H54 (cell line): ENCODE measurements around the gene KATNB1.

Experiments used
- DNase-seq: peaks from one replicate; pipeline ENCODE4 v3.0.0; 2011; ENCODE audit warnings: low spot score, mixed read lengths; ENCODE audit not compliant: insufficient read length
- FAIRE-seq: peaks from 3 replicates; lab custom pipeline; 2011; peaks lifted over from hg19 to GRCh38; lab: Jason Lieb, UNC
- POLR2A ChIP-seq: IDR thresholded peaks from 2 replicates; pipeline ENCODE4 v1.6.1; 2011; ENCODE audit warnings: low read depth, mild to moderate bottlenecking, low read length

KATNB1 gene

GRCh38 chr16:57755726-57756423 lies 20.3 kb downstream of the KATNB1 start:
- DNase-seq (no peak), FAIRE-seq (no peak)
- no peak for TF ChIP-seq POLR2A

DNA sequence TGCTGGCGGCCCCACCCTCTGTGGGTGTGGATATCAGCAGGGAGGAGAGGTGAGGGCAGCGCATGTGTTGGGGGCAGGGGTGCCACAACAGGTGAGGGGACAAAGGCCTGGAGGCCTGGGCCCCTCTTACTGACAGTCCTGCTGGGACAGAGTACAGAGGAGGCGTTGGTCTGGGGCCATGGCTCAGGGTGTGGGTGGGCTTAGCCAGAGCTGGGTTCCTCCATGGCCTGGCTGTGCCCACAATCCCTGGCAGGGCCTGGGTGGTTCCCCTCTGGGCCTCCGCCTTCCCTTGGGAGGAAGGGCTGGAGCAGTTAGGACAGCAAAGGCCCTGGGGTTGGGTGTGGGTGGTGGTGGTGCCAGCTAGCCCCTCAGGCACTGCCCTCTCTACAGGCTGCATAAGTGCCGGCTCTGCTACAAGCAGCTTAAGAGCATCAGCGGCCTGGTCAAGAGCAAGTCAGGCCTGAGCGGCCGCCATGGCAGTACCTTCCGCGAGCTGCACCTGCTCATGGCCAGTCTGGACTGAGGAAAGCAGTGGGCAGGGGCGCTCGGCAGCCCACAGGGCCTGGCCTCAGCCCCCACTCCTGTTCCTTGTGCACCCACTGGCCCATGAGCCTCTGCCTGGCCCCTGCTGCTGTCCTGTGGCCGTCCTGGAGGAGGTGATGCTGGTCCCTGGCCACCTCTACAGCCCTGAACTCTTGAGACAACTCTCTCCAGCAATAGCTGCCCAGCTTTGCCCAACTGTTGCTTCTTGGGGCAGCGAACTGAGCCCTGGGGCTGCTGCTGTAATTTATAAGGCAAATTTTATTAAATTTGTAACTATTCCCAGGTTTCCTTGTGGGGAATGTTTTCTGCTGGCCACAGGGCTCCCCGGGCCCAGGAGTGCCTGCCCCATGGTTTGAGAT lies 21.1 kb downstream of the KATNB1 start:
- DNase-seq (no peak), FAIRE-seq (no peak)
- TF ChIP-seq POLR2A, result no peak

DNA sequence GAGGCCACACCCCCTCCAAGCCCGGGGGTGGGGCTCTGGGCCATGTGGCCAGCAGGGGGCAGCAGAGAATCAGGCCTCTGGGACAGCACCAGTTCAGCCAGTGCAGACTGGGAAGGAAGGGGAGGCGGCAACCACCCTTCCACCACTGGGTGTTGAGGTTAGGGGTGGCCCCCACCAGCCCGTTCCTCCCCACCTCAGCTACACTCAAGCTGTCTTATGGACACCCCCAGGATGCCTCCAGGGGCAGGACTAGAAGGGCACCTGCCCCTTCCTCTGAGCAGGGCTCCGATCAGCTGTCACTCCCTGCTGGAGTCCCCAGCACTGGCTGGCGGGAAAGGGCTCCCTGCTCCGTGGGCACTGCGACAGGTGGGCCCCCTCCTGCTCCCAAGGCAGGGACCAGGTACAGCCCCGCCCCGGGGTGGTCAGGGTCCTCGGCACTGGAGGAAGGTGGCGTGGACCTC lies 21.8 kb downstream of the KATNB1 start:
- peak; percentile 89 for FAIRE-seq
- DNase-seq, result peak; percentile 82

GRCh38 chr16:57757883-57758282 lies 22.3 kb downstream of the KATNB1 start:
- DNase-seq, result no peak
- no peak for FAIRE-seq
- TF ChIP-seq POLR2A, result no peak

More for the DNA sequence above, 21.8 kb downstream of the KATNB1 start:
- no peak for TF ChIP-seq POLR2A

DNA sequence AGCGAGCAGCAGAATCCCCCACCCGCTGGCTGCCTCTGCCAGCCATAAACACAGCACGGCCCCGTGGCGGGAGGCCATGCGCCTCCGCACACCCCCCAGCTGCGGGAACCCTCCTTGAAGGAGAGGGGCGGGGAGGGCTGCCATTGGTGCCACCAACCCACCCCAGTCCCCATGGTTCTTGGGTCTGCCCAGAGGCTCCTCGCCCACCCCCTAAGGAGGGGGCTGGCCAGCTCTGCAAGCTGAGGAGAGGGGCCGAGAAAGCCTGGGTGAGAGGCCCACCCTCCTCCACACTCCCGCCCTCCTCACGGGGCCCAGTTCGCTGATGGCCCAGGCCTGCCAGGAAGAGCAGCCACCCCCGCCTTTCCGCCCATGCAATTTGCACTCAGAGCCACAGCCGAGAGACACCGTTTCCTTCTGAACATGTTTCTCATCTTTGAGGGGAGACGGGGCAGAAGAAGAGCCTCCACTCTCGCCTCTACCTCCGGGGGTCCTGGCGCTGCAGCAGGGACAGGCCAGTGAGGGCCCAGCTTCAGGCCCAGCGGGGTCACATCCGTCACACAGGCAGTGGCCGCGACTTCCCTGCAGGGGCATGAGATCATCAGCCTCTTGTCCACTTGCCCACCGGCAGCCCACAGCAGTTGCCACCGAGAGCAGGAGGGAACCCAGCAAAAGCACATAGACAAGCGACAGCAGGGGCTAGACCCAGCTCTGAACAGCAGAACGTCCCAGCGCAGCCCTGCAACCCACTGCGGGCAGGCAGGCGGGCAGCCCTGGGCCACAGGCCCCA lies 23.0 kb downstream of the KATNB1 start:
- FAIRE-seq (no peak), DNase-seq (no peak)
- no peak for TF ChIP-seq POLR2A

DNA sequence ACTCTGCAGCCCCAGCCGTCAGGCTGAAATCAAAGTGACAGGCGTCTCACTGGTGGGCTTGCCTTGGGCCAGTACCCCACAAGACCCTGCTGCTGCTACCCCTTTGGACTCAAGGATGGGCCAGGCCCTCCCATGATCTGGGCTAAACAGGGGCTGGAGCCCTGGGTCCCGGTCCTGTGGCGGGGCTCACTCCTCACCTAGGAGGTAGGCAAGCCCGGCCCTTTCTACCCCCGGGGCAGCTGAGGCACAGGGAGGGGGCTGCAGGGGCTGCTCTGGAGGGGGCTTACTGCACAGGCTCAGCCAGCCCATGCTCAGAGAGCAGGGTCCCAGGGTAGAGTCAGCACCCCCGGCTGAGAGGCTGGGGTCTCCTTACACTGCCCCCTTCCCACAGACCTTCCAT lies 23.6 kb downstream of the KATNB1 start:
- no peak for DNase-seq
- FAIRE-seq, result no peak
- TF ChIP-seq POLR2A, result no peak

DNA sequence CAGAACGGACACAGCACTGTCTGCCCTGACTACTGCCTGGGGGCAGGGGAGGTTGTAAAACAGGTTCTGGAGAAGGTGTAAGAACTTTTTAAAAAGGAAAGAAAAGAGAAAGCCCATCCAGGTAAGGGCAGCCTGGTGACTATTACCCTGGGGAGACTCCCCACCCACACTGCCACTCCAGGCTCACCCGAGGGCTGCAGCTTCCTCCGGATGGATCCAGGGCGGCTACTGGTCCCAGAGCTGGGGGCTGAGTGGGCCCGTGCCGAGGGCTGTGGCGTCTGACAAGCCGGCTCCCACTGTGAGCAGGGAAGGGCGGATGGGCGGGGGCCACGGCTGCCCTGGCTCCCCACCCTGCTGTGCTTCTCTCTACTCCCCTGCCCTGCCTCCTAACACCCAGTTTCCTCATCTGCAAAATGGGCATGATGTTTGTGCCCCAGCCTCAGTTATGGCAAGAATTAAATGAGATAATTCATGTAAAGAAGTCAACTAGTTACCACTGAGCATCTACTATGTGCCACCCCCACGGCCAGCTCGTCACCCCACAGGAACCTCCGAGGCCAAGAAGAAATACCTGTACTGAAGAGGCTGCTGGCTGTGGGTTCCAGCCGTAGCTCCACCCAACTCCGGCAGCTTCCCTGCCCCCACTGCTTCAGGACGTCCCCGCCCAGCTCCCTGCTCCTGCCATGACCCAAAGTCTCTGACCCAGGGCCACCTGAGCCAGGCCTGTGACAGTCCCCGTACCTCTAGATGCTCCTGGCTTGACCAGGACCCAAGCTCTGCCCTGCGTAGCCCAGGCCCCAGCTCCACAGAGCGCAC lies 24.2 kb downstream of the KATNB1 start:
- no peak for FAIRE-seq
- no peak for DNase-seq
- TF ChIP-seq POLR2A, result no peak

- DNase-seq, result no peak
- FAIRE-seq, result no peak
- TF ChIP-seq POLR2A, result no peak
Measured at GRCh38 chr16:57760357-57761160, 25.0 kb downstream of the KATNB1 start.

GRCh38 chr16:57761301-57761700 lies 25.7 kb downstream of the KATNB1 start:
- no peak for DNase-seq
- TF ChIP-seq POLR2A, result no peak
- FAIRE-seq, result no peak

DNA sequence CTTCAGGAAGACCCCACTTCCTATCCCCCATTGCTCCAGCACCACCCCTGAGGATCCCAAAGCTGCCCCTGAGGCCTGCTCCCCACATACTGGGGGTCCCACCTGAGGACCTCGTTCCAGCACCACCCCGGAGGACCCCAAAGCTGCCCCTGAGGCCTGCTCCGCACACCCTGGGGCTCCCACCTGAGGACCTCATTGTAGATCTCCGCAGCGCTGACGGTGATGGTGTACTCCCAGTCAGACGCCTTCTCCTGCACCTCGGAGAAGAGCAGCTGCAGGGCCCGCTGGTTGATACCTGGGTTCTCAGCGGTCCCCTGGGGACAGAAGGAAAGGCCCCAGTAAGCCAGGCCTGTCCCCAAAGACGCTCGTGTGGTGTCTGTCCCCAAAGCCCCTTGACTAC lies 26.4 kb downstream of the KATNB1 start:
- no peak for DNase-seq
- no peak for FAIRE-seq
- TF ChIP-seq POLR2A, result no peak

DNA sequence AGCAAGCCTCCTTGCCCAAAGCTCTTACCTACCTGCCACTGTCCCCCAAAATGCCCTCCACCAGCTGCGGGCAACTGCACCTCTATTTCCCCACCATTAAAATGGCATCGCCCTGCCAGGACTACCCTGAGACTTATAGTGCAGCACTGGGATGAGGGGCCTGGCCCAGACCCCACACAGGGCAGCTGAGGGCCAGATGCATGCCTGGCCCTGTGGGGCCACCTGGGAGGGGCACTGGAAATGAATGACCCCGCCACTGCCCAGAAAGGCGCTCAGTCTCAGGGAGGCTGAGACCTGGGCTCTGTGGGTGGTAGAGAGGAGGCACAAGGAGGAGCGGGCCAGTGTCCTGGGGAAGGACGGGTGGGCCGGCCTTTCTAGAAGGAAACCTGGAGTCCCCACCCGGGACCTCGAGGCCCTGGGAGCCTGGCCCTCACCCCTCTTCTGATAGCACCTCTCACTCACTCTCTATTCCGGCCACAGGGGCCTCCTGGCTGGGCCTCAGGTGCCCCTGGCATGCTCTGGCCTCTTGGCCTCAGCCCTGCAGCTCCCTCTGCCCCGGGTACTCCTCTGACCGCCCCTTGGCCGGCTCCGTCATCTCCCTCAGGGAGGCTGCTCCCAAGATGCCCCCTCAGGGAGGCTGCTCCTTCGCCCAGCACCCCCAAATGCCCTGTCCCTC lies 26.9 kb downstream of the KATNB1 start:
- no peak for FAIRE-seq
- no peak for DNase-seq

DNA sequence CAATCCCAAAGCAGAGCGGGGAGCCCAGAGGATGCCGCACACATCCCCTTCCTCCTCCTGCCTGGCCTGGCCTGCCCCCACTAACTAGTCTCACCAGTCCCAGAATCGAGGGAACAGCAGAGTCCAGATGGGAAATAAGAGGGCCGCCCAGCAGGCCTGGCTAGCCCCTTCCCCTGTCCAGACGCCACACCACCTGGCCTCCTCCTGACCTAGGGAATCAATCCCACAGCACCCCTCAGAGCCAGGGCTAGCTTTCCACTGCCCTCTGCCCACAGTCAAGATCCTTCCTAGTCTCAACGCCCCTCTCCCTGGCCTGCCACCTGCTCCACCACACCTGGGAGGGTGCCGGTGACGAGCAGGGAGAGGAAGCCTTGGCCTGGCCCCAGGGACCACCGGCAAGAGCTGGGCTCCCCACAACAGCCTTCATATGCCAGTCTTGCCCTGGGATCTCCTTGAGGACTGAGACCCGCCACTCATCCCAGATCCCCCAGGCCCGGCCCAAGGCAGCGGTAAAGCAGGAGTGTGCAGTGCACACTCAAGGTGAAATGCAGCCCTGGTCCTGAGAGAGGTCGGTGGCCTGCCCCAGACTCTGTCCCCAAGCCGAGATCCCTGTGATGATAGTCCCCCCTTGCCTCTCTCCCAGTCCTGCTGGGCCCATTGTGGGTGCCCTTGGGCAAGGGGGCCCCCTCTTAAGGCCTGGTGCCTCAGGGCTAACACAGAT lies 27.9 kb downstream of the KATNB1 start:
- no peak for TF ChIP-seq POLR2A
- no peak for DNase-seq
- no peak for FAIRE-seq

More for the DNA sequence above, 26.9 kb downstream of the KATNB1 start:
- TF ChIP-seq POLR2A, result no peak
